CD4-positive, alpha-beta T cell treated with Interleukin-2 at 100 ng/mL for 4 hours (primary cell): ENCODE data around the gene APOA1.
A peak's percentile ranks its signal among the peaks of the same experiment; 100 is the strongest.
"Not testable (repeated sequence)": the region's sequence is repeated elsewhere in the genome, so short reads cannot be mapped to it uniquely, and the experiment has no call there.

Source experiments
- DNase-seq: peaks from one replicate; pipeline ENCODE4 v3.0.0-alpha.2; 2020; ENCODE audit warnings: low spot score

APOA1 gene

GRCh38 chr11:116813781-116814471 lies 23.5 kb downstream of the APOA1 start:
- DNase-seq: no peak

GRCh38 chr11:116813170-116813569 lies 24.3 kb downstream of the APOA1 start:
- DNase-seq: no peak

- DNase-seq: no peak
Measured at GRCh38 chr11:116812109-116812508, 25.3 kb downstream of the APOA1 start.

DNA sequence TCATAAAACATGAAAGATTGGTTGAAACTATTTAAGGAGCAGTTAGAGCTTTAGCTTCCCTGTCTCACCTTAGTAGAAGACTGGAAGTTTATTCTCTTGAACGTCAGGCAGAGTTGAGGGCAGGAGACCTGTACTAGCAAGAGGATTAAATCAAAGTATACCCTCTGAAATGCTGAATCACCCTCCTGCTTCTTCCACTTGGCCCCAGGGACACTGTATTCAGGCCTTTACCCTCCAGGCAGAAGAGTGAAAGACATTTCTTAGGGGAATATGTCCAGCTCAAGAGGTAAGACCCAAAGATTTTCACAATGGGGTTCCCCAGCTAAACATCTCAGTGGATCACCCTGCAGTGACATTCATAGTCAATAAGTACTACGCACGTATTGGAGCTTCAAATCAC lies 26.2 kb downstream of the APOA1 start:
- DNase-seq: no peak

GRCh38 chr11:116808262-116809175 lies 28.9 kb downstream of the APOA1 start:
- DNase-seq: no peak

GRCh38 chr11:116807601-116808261 lies 29.7 kb downstream of the APOA1 start:
- DNase-seq: no peak

DNA sequence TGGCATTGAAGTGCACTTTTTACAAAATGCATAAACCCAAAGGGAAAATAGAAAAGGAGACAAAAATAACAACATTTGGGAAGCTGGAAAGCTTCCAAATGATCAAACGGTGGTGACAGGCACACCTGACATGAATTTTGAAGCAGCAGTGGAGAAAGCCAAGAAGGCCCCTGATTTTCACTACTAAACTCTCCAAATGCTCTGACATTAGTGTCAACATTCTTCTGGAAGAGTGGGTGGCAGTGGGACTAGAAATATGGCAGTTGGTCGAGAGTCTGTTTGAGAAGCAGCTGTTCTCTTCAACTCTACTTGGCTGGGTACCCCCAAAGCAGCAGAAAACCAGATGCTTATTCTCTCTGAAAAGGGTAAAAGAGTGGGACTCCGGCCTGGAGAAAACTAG lies 33.4 kb downstream of the APOA1 start:
- DNase-seq: no peak

DNA sequence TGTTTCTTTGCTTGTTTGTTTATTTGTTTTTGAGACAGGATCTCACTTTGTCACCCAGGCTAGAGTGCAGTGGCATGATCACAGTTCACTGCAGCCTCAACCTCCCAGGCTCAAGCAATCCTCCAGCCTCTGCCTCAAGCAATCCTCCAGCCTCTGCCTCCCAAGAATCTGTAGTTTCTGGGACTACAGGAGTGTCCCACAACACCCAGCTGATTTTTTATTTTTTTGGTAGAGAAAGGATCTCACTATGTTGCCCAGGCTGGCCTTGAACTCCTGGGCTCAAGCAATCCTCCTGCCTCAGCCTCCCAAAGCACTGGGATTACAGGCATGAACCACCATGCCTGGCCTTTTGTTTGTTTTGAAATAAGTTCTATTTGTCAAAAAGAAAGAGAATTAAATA lies 35.8 kb downstream of the APOA1 start:
- not testable (repeated sequence) for DNase-seq

DNA sequence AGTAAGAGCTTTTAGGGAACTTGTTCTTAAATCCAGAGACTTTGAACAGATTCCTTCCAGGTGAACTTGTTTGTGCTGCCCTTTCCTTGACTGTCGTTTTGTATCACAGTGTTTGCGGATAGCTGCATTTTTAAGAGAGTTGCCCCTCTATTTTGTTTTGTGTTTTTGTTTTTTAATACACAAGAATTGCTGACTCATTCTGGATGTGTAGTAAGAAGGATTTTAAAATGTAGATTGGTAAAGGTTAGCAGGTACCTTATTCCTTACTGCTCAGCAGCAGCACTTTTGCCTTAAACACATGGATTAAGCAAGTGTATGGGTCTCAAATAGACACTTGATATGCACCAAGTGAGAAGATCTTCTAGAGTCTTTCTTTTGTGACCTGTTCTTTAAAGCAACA lies 36.8 kb downstream of the APOA1 start:
- DNase-seq: no peak

GRCh38 chr11:116798368-116798767 lies 39.1 kb downstream of the APOA1 start:
- DNase-seq: no peak

GRCh38 chr11:116797816-116798215 lies 39.6 kb downstream of the APOA1 start:
- DNase-seq: no peak

GRCh38 chr11:116796548-116796947 lies 40.9 kb downstream of the APOA1 start:
- no peak for DNase-seq

GRCh38 chr11:116794851-116795250 lies 42.6 kb downstream of the APOA1 start:
- DNase-seq: no peak

- no peak for DNase-seq
Measured at GRCh38 chr11:116793772-116794097, 43.7 kb downstream of the APOA1 start.

GRCh38 chr11:116792869-116793771 lies 44.3 kb downstream of the APOA1 start:
- DNase-seq: no peak

DNA sequence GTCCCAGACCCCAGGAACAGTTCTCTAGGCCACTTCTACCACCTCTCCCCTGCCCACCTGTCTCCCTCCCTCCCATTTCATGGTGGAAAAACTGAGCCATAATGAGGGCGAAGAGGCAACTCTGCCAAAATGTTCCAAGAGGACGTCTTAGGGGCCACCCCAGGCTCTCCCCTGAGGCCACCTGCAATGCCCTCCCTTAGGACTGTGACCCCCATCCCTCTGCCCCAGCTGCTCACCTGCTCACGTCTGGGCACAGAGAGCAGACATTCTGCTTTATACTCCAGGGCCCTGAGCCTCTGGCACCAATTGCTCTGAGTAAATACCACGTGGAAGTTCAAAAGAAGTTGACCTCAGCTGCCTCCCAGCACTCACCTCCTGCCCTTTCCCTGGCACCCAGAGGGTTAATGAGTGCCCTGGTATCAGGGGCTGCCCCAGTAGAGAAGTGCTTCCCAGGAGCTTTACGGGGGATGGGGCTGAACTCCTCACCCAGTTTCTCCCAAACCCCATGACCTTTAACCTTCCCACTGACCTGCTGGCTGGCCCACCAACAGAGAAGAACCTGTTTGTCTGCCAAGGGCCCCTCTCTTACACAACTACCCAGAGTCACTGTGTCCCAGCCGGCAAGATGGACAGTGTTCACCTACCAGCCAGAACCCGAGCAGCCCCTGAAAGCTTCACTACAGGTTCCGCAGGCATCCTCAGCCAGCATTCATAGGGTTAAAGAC lies 45.1 kb downstream of the APOA1 start:
- no peak for DNase-seq

GRCh38 chr11:116791813-116792143 lies 45.6 kb downstream of the APOA1 start, which contains the start of gene APOA5:
TSS of gene APOA5 (minus strand) at chr11:116791879. CDS start at chr11:116791860, 19 bp downstream.
- DNase-seq: no peak

DNA sequence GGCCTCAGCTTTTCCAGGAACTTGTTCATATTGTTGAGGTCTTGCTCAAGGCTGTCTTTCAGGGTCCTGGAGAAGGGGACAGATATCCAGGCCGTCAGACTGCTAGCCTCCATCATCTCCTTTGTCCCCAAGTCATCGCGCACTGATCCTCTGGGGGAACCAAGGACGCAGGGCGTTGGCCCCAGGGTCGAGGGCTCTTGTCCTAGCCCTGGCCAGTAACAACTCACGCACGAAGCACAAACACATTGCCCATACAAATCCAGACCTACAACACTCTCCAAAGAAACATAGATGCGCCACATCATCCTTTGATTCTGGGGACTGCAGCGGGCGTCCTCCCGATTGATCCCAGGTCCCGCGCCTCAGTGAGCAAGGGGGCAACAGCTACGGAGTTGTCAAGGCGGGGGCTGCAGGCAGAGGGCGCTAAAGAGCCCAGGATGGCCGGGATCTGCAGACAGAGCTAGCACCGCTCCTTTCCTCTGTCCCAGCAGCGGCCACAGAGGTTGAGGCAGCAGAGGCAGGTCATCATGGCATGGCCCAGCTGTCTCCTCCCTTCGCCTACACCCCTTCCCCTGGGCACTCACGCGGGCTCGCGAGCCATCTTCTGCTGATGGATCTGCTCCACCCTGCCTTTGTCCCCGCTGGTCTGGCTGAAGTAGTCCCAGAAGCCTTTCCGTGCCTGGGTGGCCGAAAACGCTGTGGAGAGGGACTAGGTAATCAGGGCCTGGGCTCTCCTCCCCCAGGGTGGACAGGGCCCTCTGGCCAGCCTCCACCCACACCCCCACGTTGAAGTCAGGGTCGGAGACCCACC lies 46.2 kb downstream of the APOA1 start:
- DNase-seq: peak; percentile 76

DNA sequence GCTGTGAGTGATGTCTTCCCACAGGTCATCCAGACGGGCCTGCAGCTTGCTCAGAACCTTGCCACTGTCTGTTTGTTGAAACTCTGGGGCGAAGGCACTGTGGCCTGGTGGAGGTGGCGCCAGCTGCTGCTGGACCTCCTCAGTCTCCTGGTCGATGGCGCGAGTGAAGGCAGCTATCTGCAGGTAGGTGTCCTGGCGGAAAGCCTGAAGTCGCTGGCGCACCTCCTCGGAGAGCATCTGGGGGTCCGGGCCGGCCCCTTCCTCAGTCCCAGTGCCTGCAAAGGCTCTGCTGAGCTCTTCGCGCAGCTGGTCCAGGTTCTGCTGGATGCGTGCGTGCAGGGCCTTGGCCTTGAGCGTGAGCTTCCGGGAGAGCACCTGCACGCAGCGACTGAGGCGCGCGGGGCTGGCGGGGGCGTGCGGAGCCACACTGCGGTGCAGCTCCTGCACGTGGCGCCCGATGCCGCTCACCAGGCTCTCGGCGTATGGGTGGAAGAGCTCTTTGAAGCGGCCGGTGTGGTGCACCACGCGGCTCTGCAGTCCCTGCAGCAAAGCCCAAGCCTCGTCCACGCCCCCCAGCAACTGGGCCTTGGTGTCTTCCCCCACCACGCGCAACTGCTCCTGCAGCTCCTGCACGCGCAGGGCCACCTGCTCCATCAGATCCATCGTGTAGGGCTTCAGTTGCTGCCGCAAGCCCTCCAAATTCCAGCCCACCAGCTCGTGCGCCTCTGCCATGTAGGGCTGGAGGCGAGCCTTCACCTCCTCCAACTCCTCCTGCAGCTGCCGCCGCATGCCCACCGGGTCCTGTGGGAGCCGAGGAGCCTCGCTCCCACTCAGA lies 47.0 kb downstream of the APOA1 start:
- DNase-seq: no peak
